ENCODE results near the gene CHMP6. TPM values are rescaled to one million over a fixed set of nuclear protein-coding genes. Genes with fewer than 3 reads are reported as not detected.
"Not testable (repeated sequence)": the region's sequence is repeated elsewhere in the genome, so short reads cannot be mapped to it uniquely, and the experiment has no call there.

The CHMP6 gene
- total and polyA plus RNA-seq, 4 donors = 9.6 to 24.0 (median 16.7) TPM

- TF ChIP-seq REST (IDR thresholded peaks at IDR 0.05) (no peak), RAD21 (IDR thresholded peaks at IDR 0.05) (no peak)
Observed at GRCh38 chr17:81029859-81030258, 38.2 kb downstream of the CHMP6 start (continued).

GRCh38 chr17:81030312-81030711 is 38.7 kb downstream of the CHMP6 start:
- not testable (repeated sequence) for H3K27ac ChIP-seq (ENCODE audit: low read depth in 1 of 2, low read length in 2 of 2); H3K36me3 ChIP-seq (ENCODE audit: control insufficient read depth in 4 of 4, insufficient read depth in 3 of 4, low read depth in 1 of 4, low read length in 3 of 4); DNase-seq (ENCODE audit: low spot score); H3K4me3 ChIP-seq (ENCODE audit: low read depth in 1 of 3, low read length in 3 of 3); H3K27me3 ChIP-seq (ENCODE audit: control insufficient read depth in 4 of 4, insufficient read depth in 4 of 4, low read length in 3 of 4); H3K9ac ChIP-seq (ENCODE audit: low read depth in 1 of 2, low read length in 2 of 2); H3K9me3 ChIP-seq (ENCODE audit: control insufficient read depth in 4 of 4, low read length in 3 of 4)
- WGBS = 92% methylated on average over 9 of the region's 9 CpGs
- peaks cover 11 to 44% (median 29%) of the 10 kb centered on the region in 4 donors for H3K4me1 ChIP-seq (ENCODE audit: control insufficient read depth in 4 of 4, insufficient read depth in 4 of 4, low read length in 3 of 4)

GRCh38 chr17:81030741-81031565 is 39.3 kb downstream of the CHMP6 start:
- peak overlapping the region in 1 of 2 donors; percentile 32 for H3K9ac ChIP-seq (ENCODE audit: low read depth in 1 of 2, low read length in 2 of 2)
- no peaks in the 10 kb centered on the region for H3K27me3 ChIP-seq (ENCODE audit: control insufficient read depth in 4 of 4, insufficient read depth in 4 of 4, low read length in 3 of 4)
- H3K4me1 ChIP-seq (ENCODE audit: control insufficient read depth in 4 of 4, insufficient read depth in 4 of 4, low read length in 3 of 4) = peaks cover 11 to 47% (median 29%) of the 10 kb centered on the region in 4 donors
- no peak overlapping the region for H3K4me3 ChIP-seq (ENCODE audit: low read depth in 1 of 3, low read length in 3 of 3)
- H3K27ac ChIP-seq (ENCODE audit: low read depth in 1 of 2, low read length in 2 of 2) = peak overlapping the region; percentile 37 to 77
- 47% methylated on average over 32 of the region's 32 CpGs for WGBS
- H3K36me3 ChIP-seq (ENCODE audit: control insufficient read depth in 4 of 4, insufficient read depth in 3 of 4, low read depth in 1 of 4, low read length in 3 of 4) = no peaks in the 10 kb centered on the region
- H3K9me3 ChIP-seq (ENCODE audit: control insufficient read depth in 4 of 4, low read length in 3 of 4) = no peaks in the 10 kb centered on the region
- DNase-seq (ENCODE audit: low spot score) = no peak
- TF ChIP-seq RXRA (IDR thresholded peaks at IDR 0.05) (peak; percentile 37 to 52), REST (IDR thresholded peaks at IDR 0.05) (peak; percentile 77), JUND (IDR thresholded peaks at IDR 0.05) (no peak), ZBTB33 (IDR thresholded peaks at IDR 0.05) (no peak), HNF4A (conservative IDR thresholded peaks at IDR 0.05) (peak; percentile 40 to 47), MAX (IDR thresholded peaks at IDR 0.05) (no peak), SP1 (IDR thresholded peaks at IDR 0.05) (peak; percentile 80), HNF4G (IDR thresholded peaks at IDR 0.05) (no peak), FOXA1 (IDR thresholded peaks at IDR 0.05) (no peak), EGR1 (IDR thresholded peaks at IDR 0.05; ENCODE audit: low read depth in 2 of 2) (peak in 1 of 2 donors; percentile 57), TAF1 (conservative IDR thresholded peaks at IDR 0.05) (no peak), NR2F2 (IDR thresholded peaks at IDR 0.05) (peak; percentile 47), RAD21 (IDR thresholded peaks at IDR 0.05) (peak in 1 of 2 donors; percentile 47), YY1 (IDR thresholded peaks at IDR 0.05) (peak; percentile 80), CTCF (IDR thresholded peaks at IDR 0.05; ENCODE audit: low read depth, low read length, missing input control) (no peak), GABPA (IDR thresholded peaks at IDR 0.05 in 1 of 2, conservative IDR thresholded peaks at IDR 0.05 in 1 of 2) (peak in 1 of 2 donors; percentile 74), ATF3 (IDR thresholded peaks at IDR 0.05) (no peak), FOXA2 (IDR thresholded peaks at IDR 0.05) (no peak)

All from liver (tissue), 9 donors.